HCT116 (cell line): ENCODE measurements around the gene ALG8. TPM values are rescaled to one million over a fixed set of nuclear protein-coding genes. Genes with fewer than 3 reads are reported as not detected.
"Not testable (repeated sequence)": the region's sequence is repeated elsewhere in the genome, so short reads cannot be mapped to it uniquely, and the experiment has no call there.

ENCODE experiments used
- ATAC-seq: fragments of 200-7000 bp; cut with Tn5 transposase; 2 replicates; pipeline ENCODE4 v1.9.1; 2020; ENCODE audit warnings: mild to moderate bottlenecking, moderate library complexity
- BruUV-seq: library from RNA; stranded (reverse); fragments of 400-500 nt; replicated peaks from 2 replicates; lab custom pipeline; 2021; lab: Mats Ljungman, UMichigan
- CTCF ChIA-PET: fragments of 300-600 bp; sonication (Branson Sonifier 250); formaldehyde crosslinking; loops from one replicate; lab custom pipeline; 2021; ENCODE audit warnings: antibody characterized with exemption; lab: Charles Lee
- POLR2A ChIA-PET: fragments of 300-600, 350-600 bp; sonication (Branson Sonifier 250); formaldehyde crosslinking; loops from one replicate; lab custom pipeline; 2021; ENCODE audit warnings: antibody characterized with exemption; lab: Charles Lee
- RAD21 ChIA-PET, 2 experiments: fragments of 300-600 bp; sonication (Branson Sonifier 250); formaldehyde crosslinking; loops; one replicate each; lab custom pipeline; 2023; ENCODE audit warnings: low total read pairs in 2 of 2; ENCODE audit not compliant: uncharacterized antibody in 2 of 2, unreplicated experiment in 2 of 2, low non-redundant PET in 1 of 2; lab: Charles Lee
- DNase-seq: peaks from one replicate; pipeline ENCODE4 v3.0.0-alpha.2; 2010; ENCODE audit warnings: low read depth, low spot score
- H2AFZ ChIP-seq: fragments of 200-600 bp; shearing (Covaris generic), sonication (generic); 2 replicates; pipeline ENCODE4 v1.6.1; 2017; ENCODE audit warnings: low read depth, mixed run types, mixed read lengths, antibody characterized with exemption, low read length; ENCODE audit not compliant: poor library complexity, severe bottlenecking
- H3K27ac ChIP-seq: 2 replicates; pipeline ENCODE4 v1.5.1; 2012; ENCODE audit warnings: low read depth, low read length
- H3K27me3 ChIP-seq: fragments of 200-600 bp; sonication (generic); 2 replicates; pipeline ENCODE4 v1.6.1; 2016; ENCODE audit warnings: mixed run types, low read length, mixed read lengths; ENCODE audit not compliant: insufficient read depth
- H3K36me3 ChIP-seq, 2 experiments: fragments of 200-500 bp in 1 of 2; fragments of 200-600 bp in 1 of 2; sonication (Bioruptor generic) in 1 of 2; sonication (generic) in 1 of 2; 2 replicates each; pipeline versions ENCODE4 v1.5.1 to v1.6.1; 2014 to 2016; ENCODE audit warnings: low read length in 2 of 2, inconsistent platforms in 1 of 2, mixed read lengths in 1 of 2, mixed run types in 1 of 2; ENCODE audit not compliant: insufficient read depth in 2 of 2, control insufficient read depth in 1 of 2
- H3K4me1 ChIP-seq, 2 experiments: fragments of 200-600 bp in 1 of 2; sonication (generic) in 1 of 2; 2 replicates each; pipeline versions ENCODE4 v1.5.1 to v1.6.1; 2012 to 2017; ENCODE audit warnings: low read length in 2 of 2, inconsistent platforms in 1 of 2, mild to moderate bottlenecking in 1 of 2, mixed read lengths in 1 of 2, mixed run types in 1 of 2, moderate library complexity in 1 of 2; ENCODE audit not compliant: insufficient read depth in 2 of 2, control insufficient read depth in 1 of 2
- H3K4me2 ChIP-seq: fragments of 200-600 bp; sonication (generic); 2 replicates; pipeline ENCODE4 v1.6.1; 2017; ENCODE audit warnings: mixed run types, low read length, mixed read lengths
- H3K4me3 ChIP-seq, 2 experiments: fragments of 200-600 bp in 1 of 2; sonication (generic) in 1 of 2; replicated peaks in 1 of 2; 2 replicates each; pipeline ENCODE4 v1.5.1; 2011 to 2016; ENCODE audit warnings: low read length in 2 of 2, control low read depth in 1 of 2, low read depth in 1 of 2, mild to moderate bottlenecking in 1 of 2, mixed read lengths in 1 of 2, mixed run types in 1 of 2
- H3K79me2 ChIP-seq: fragments of 200-600 bp; sonication (generic); 2 replicates; pipeline ENCODE4 v1.6.1; 2017; ENCODE audit warnings: mild to moderate bottlenecking, mixed run types, low read length, moderate library complexity, mixed read lengths; ENCODE audit not compliant: insufficient read depth
- H3K9ac ChIP-seq: fragments of 200-600 bp; sonication (generic); 2 replicates; pipeline ENCODE4 v1.6.1; 2016; ENCODE audit warnings: low read length, mixed read lengths
- H3K9me2 ChIP-seq: fragments of 200-600 bp; sonication (generic), shearing (Covaris generic); 2 replicates; pipeline ENCODE4 v1.6.1; 2017; ENCODE audit warnings: mixed run types, mild to moderate bottlenecking, moderate library complexity; ENCODE audit not compliant: insufficient read depth
- H3K9me3 ChIP-seq, 2 experiments: fragments of 200-500 bp in 1 of 2; fragments of 200-600 bp in 1 of 2; sonication (Bioruptor generic) in 1 of 2; sonication (generic) in 1 of 2; 2 replicates each; pipeline ENCODE4 v1.6.1; 2014 to 2017; ENCODE audit warnings: low read length in 2 of 2, mixed read lengths in 2 of 2, inconsistent platforms in 1 of 2, low read depth in 1 of 2, mild to moderate bottlenecking in 1 of 2, mixed run types in 1 of 2, moderate library complexity in 1 of 2; ENCODE audit not compliant: control insufficient read depth in 1 of 2, insufficient read depth in 1 of 2
- H4K20me1 ChIP-seq: fragments of 200-600 bp; sonication (generic), shearing (Covaris generic); 2 replicates; pipeline ENCODE4 v1.6.1; 2017; ENCODE audit warnings: mixed run types, mild to moderate bottlenecking, moderate library complexity; ENCODE audit not compliant: insufficient read depth
- EGR1 ChIP-seq: IDR thresholded peaks from 2 replicates; pipeline ENCODE4 v1.6.1; 2012; ENCODE audit warnings: low read depth
- intact Hi-C: fragments of 100-400 bp; cut with micrococcal nuclease; formaldehyde crosslinking; loops from 2 replicates; pipeline ENCODE4 v1.10.0; 2022
- total RNA-seq: library from RNA; stranded (reverse); gene quantifications from one replicate; pipeline ENCODE4 v1.2.1, GENCODE V29; 2021; ENCODE audit not compliant: unreplicated experiment

The ALG8 gene
- total RNA-seq, 1 experiment from 2014 or later, result 50.1 TPM

DNA sequence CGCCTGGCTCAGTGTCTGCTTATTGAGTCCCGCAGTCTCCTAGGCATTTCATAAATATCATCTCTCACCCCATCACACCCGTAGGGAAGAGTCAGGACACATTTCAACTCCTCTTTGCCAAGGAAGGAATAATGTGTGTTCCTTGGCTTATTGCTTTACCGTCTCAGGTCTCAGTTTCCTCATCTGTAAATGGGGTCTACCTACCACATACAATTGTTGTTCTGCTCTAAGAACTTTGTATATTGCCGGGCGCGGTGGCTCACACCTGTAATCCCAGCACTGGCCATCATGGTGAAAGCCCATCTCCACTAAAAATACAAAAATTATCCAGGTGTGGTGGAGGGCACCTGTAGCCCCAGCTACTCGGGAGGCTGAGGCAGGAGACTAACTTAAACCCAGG, 78.9 kb downstream of the ALG8 start:
- H3K79me2 ChIP-seq, result no peaks in the 10 kb centered on the region
- no peak overlapping the region for H3K27ac ChIP-seq
- ChIA-PET CTCF (no interaction called here), POLR2A (no interaction called here), RAD21 (no interaction called here)
- H3K4me3 ChIP-seq, result no peak overlapping the region
- H4K20me1 ChIP-seq, result no peaks in the 10 kb centered on the region
- H3K9me3 ChIP-seq, result no peaks in the 10 kb centered on the region
- H3K9ac ChIP-seq, result no peak overlapping the region
- no TSS peak for BruUV-seq
- DNase-seq (no peak), ATAC-seq (no peak)
- H3K36me3 ChIP-seq, result no peaks in the 10 kb centered on the region
- H3K4me2 ChIP-seq, result no peak overlapping the region
- no peaks in the 10 kb centered on the region for H3K27me3 ChIP-seq
- no peak overlapping the region for H2AFZ ChIP-seq
- intact Hi-C loops, result no loop called here
- no peak for TF ChIP-seq EGR1
- H3K4me1 ChIP-seq, result no peaks in the 10 kb centered on the region
- no peaks in the 10 kb centered on the region for H3K9me2 ChIP-seq

DNA sequence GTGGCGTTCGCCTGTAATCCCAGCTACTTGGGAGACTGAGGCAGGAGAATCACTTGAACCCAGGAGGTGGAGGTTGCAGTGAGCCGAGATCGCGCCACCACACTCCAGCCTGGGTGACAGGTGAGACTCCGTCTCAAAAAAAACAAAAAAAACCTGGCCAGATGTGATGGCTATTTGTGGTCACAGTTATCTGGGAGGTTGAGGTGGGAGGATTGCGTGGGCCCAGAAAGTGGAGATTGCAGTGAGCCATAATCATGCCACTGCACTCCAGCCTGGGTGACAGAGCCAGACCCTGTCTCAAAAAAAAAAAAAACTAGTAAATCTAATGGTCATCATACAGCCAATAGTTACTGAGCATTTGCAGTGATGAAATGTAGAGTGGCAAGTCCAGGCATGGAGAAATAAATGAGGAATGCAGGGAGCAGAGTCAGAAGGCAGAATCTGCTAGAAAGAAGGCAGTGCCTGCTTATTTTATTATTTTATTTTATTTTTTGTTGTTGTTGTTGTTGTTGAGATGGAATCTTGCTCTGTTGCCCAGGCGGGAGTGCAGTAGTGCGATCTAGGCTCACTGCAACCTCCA, 79.6 kb downstream of the ALG8 start:
- H2AFZ ChIP-seq, intact Hi-C loops, H3K79me2 ChIP-seq, DNase-seq, H3K27me3 ChIP-seq, H4K20me1 ChIP-seq, H3K4me2 ChIP-seq, POLR2A ChIA-PET, H3K9ac ChIP-seq, H3K9me2 ChIP-seq, H3K27ac ChIP-seq, BruUV-seq, H3K9me3 ChIP-seq, CTCF ChIA-PET, H3K36me3 ChIP-seq, RAD21 ChIA-PET, H3K4me1 ChIP-seq, H3K4me3 ChIP-seq, ATAC-seq: not testable (repeated sequence)
